Keratinocyte (primary cell): ENCODE data around the gene ACOT7. TPM values are rescaled to one million over a fixed set of nuclear protein-coding genes. Genes with fewer than 3 reads are reported as not detected.

ENCODE experiments used
- DNase-seq: peaks from one replicate; pipeline ENCODE4 v3.0.0-alpha.2; 2011; ENCODE audit warnings: low read depth, missing footprints, low spot score
- FAIRE-seq: peaks from 2 replicates; lab custom pipeline; 2011; peaks lifted over from hg19 to GRCh38; lab: Jason Lieb, UNC
- H2AFZ ChIP-seq: 2 replicates; pipeline ENCODE4 v1.6.0; 2012; ENCODE audit warnings: low read length, control low read depth, inconsistent platforms; ENCODE audit not compliant: control insufficient read depth
- H3K27ac ChIP-seq: 2 replicates; pipeline ENCODE4 v1.5.1; 2011; ENCODE audit warnings: low read length; ENCODE audit not compliant: control insufficient read depth, insufficient read depth
- H3K27me3 ChIP-seq: 3 replicates; pipeline ENCODE4 v1.6.0; 2011; ENCODE audit warnings: low read length; ENCODE audit not compliant: control insufficient read depth, insufficient read depth; ENCODE audit errors: extremely low read depth
- H3K36me3 ChIP-seq, 2 experiments: 2 replicates in 1 of 2; 3 replicates in 1 of 2; pipeline ENCODE4 v1.5.1; 2011; ENCODE audit warnings: low read length in 2 of 2, mild to moderate bottlenecking in 1 of 2; ENCODE audit not compliant: control insufficient read depth in 2 of 2, insufficient read depth in 2 of 2; ENCODE audit errors: extremely low read depth in 1 of 2
- H3K4me1 ChIP-seq: 3 replicates; pipeline ENCODE4 v1.5.1; 2011; ENCODE audit warnings: low read length; ENCODE audit not compliant: control insufficient read depth, insufficient read depth; ENCODE audit errors: extremely low read depth
- H3K4me2 ChIP-seq: 3 replicates; pipeline ENCODE4 v1.6.0; 2011; ENCODE audit warnings: low read depth, low read length; ENCODE audit not compliant: control insufficient read depth, insufficient read depth; ENCODE audit errors: extremely low read depth
- H3K4me3 ChIP-seq, 3 experiments: fragments of 200-600 bp in 1 of 3; sonication (generic) in 1 of 3; 2 replicates in 2 of 3; 3 replicates in 1 of 3; pipeline ENCODE4 v1.5.1; 2011 to 2016; ENCODE audit warnings: low read length in 3 of 3, mild to moderate bottlenecking in 3 of 3, control low read depth in 2 of 3, inconsistent platforms in 1 of 3, low read depth in 1 of 3, mixed read lengths in 1 of 3, mixed run types in 1 of 3, moderate library complexity in 1 of 3; ENCODE audit not compliant: control insufficient read depth in 2 of 3, insufficient read depth in 2 of 3; ENCODE audit errors: extremely low read depth in 1 of 3
- H3K79me2 ChIP-seq: 2 replicates; pipeline ENCODE4 v1.6.0; 2012; ENCODE audit warnings: low read length; ENCODE audit not compliant: control insufficient read depth, insufficient read depth
- H3K9ac ChIP-seq: 3 replicates; pipeline ENCODE4 v1.6.0; 2011; ENCODE audit warnings: low read length; ENCODE audit not compliant: control insufficient read depth, insufficient read depth; ENCODE audit errors: extremely low read depth
- H3K9me1 ChIP-seq: 3 replicates; pipeline ENCODE4 v1.6.0; 2011; ENCODE audit warnings: low read length; ENCODE audit not compliant: control insufficient read depth, insufficient read depth; ENCODE audit errors: extremely low read depth
- H3K9me3 ChIP-seq: 2 replicates; pipeline ENCODE4 v1.5.1; 2012; ENCODE audit warnings: low read depth, low read length; ENCODE audit not compliant: control insufficient read depth
- H4K20me1 ChIP-seq: 3 replicates; pipeline ENCODE4 v1.6.0; 2011; ENCODE audit warnings: low read length; ENCODE audit not compliant: control insufficient read depth, insufficient read depth; ENCODE audit errors: extremely low read depth
- CTCF ChIP-seq, 3 experiments: IDR thresholded peaks in 1 of 3; conservative IDR thresholded peaks in 1 of 3; optimal IDR thresholded peaks in 1 of 3; 2 replicates in 2 of 3; 3 replicates in 1 of 3; pipeline versions ENCODE3 to v1.5.1; 2011; ENCODE audit warnings: low read length in 3 of 3, mild to moderate bottlenecking in 3 of 3, moderate library complexity in 2 of 3, control low read depth in 1 of 3, inconsistent platforms in 1 of 3; ENCODE audit not compliant: insufficient read depth in 2 of 3; ENCODE audit errors: extremely low read depth in 1 of 3
- EZH2 ChIP-seq: IDR thresholded peaks from one replicate; pipeline ENCODE4 v1.6.1; 2012; ENCODE audit warnings: inconsistent platforms, mild to moderate bottlenecking, low read length, moderate library complexity
- dilution Hi-C: fragments of 300-500 bp; cut with MboI; formaldehyde crosslinking; loops from one replicate; pipeline ENCODE4 v1.7.0; 2020; ENCODE audit warnings: low sequenced_read_pairs; ENCODE audit not compliant: extremely low pct_ligation_motif_present
- polyA plus RNA-seq, 5 experiments: library from polyadenylated mRNA; depleted of rRNA in 3 of 5; stranded (reverse) in 3 of 5; stranded (forward) in 1 of 5; unstranded in 1 of 5; fragments of >200 nt; gene quantifications; 1 replicate in 1 of 5; 2 replicates in 3 of 5; 3 replicates in 1 of 5; pipeline versions ENCODE4 v1.2.1 to v1.2.3, GENCODE V29; 2011 to 2012; ENCODE audit warnings: missing spikeins in 2 of 5, low read depth in 1 of 5, low replicate concordance in 1 of 5

Gene ACOT7
- polyA plus RNA-seq, 1 donor (not counting 4 experiments of a cell fraction or from before 2014, with no cell fraction given), result 226 TPM

- Histone ChIP-seq H3K4me2 (no peak overlapping the region), H2AFZ (no peak overlapping the region), H3K9me3 (no peaks in the 10 kb centered on the region), H4K20me1 (peaks cover 3% of the 10 kb centered on the region), H3K36me3 (peaks cover 7 to 13% of the 10 kb centered on the region in 2 experiments), H3K27me3 (no peaks in the 10 kb centered on the region), H3K9me1 (no peaks in the 10 kb centered on the region), H3K27ac (no peak overlapping the region), H3K4me3 (no peak overlapping the region), H3K4me1 (peaks cover 10% of the 10 kb centered on the region), H3K9ac (no peak overlapping the region), H3K79me2 (no peaks in the 10 kb centered on the region)
- no peak for TF ChIP-seq EZH2
- no peak for TF ChIP-seq CTCF (optimal IDR thresholded peaks at IDR 0.05 in 1 of 3, IDR thresholded peaks at IDR 0.05 in 1 of 3, conservative IDR thresholded peaks at IDR 0.05 in 1 of 3; ENCODE audit: extremely low read depth in 1 of 3, insufficient read depth in 2 of 3, low read length in 3 of 3)
- DNase-seq, result no peak
- dilution Hi-C loops, result no loop called here
- FAIRE-seq, result no peak
Measured at GRCh38 chr1:6278263-6278662, 115.3 kb downstream of the ACOT7 start.

DNA sequence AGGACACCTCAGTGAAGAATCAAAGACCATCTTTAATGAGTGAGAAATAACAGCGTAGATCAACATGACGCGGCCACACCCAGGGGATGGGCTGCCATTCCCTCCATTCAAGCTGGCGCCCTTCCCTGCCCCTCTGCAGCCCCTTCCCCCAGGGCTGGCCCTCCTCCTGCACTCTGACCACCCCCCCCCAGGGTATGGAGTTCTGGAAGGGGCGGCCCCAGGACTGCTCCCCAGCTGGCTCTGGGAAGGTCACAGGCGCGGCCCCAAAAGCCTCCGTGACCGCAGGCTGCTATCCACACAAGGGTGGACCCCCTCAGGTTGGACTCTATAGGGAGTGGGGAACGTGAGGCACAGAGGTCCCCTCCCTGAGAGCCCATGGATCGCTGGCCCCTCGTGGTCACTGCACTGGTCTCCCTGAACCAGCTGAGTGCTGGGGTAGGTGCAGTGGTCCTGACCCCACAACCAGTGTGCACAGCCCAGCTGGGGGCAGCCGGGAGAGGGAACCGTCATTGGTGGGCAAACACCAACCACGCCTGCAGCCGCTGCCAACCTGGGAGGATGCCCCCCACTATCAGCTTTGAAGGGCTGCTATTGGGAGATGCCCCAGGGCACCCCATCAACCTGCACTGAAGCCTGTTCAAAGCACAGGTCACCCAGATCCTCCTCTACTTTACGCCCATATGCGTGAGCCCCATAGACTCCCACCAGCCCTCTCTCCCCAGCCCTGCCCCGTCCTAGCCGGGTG lies 116.6 kb downstream of the ACOT7 start:
- H3K4me3 ChIP-seq, result no peak overlapping the region
- no peaks in the 10 kb centered on the region for H4K20me1 ChIP-seq
- H3K4me2 ChIP-seq, result no peak overlapping the region
- H2AFZ ChIP-seq, result no peak overlapping the region
- peaks cover 11 to 20% of the 10 kb centered on the region in 2 experiments for H3K36me3 ChIP-seq
- H3K79me2 ChIP-seq, result no peaks in the 10 kb centered on the region
- DNase-seq (no peak), FAIRE-seq (no peak)
- TF ChIP-seq EZH2 (no peak), CTCF (optimal IDR thresholded peaks at IDR 0.05 in 1 of 3, IDR thresholded peaks at IDR 0.05 in 1 of 3, conservative IDR thresholded peaks at IDR 0.05 in 1 of 3; ENCODE audit: extremely low read depth in 1 of 3, insufficient read depth in 2 of 3, low read length in 3 of 3) (no peak)
- dilution Hi-C loops, result no loop called here
- H3K9ac ChIP-seq, result no peak overlapping the region
- no peak overlapping the region for H3K27ac ChIP-seq
- no peaks in the 10 kb centered on the region for H3K9me3 ChIP-seq
- no peaks in the 10 kb centered on the region for H3K9me1 ChIP-seq
- peaks cover 14% of the 10 kb centered on the region for H3K4me1 ChIP-seq
- H3K27me3 ChIP-seq, result no peaks in the 10 kb centered on the region
